Mesendoderm (in vitro differentiated cells): ENCODE measurements around the gene SYMPK.

Experiments
- DNase-seq: peaks from one replicate; pipeline ENCODE4 v3.0.0; 2013
- H2AK5ac ChIP-seq: 2 replicates; pipeline ENCODE4 v1.6.1; 2013; ENCODE audit warnings: low read length, inconsistent platforms
- H2BK120ac ChIP-seq: 2 replicates; pipeline ENCODE4 v1.6.1; 2013; ENCODE audit warnings: low read depth, mild to moderate bottlenecking, low read length, moderate library complexity, mixed read lengths
- H2BK15ac ChIP-seq: replicated peaks from 2 replicates; pipeline ENCODE4 v1.6.1; 2013; ENCODE audit warnings: low read depth, mild to moderate bottlenecking, moderate library complexity
- H2BK5ac ChIP-seq: 2 replicates; pipeline ENCODE4 v1.6.1; 2013; ENCODE audit warnings: low read length, inconsistent platforms
- H3K18ac ChIP-seq: 2 replicates; pipeline ENCODE4 v1.6.1; 2013; ENCODE audit warnings: mild to moderate bottlenecking, low read length, mixed read lengths
- H3K23ac ChIP-seq: one replicate; pipeline ENCODE4 v1.6.1; 2013; ENCODE audit warnings: low read length
- H3K27ac ChIP-seq: 2 replicates; pipeline ENCODE4 v1.5.1; 2013; ENCODE audit warnings: low read depth, mild to moderate bottlenecking, inconsistent platforms, low read length, moderate library complexity
- H3K27me3 ChIP-seq: 2 replicates; pipeline ENCODE4 v1.6.1; 2013; ENCODE audit warnings: low read length, control low read depth, mild to moderate bottlenecking, inconsistent platforms; ENCODE audit not compliant: insufficient read depth, poor library complexity
- H3K36me3 ChIP-seq: 2 replicates; pipeline ENCODE4 v1.6.1; 2013; ENCODE audit warnings: low read length, inconsistent platforms; ENCODE audit not compliant: control insufficient read depth, insufficient read depth
- H3K4ac ChIP-seq: one replicate; pipeline ENCODE4 v1.6.1; 2013; ENCODE audit warnings: low read depth, mild to moderate bottlenecking, low read length, moderate library complexity
- H3K4me1 ChIP-seq: 2 replicates; pipeline ENCODE4 v1.6.1; 2013; ENCODE audit warnings: low read depth, low read length, inconsistent platforms; ENCODE audit not compliant: control insufficient read depth
- H3K4me2 ChIP-seq: 2 replicates; pipeline ENCODE4 v1.6.1; 2013; ENCODE audit warnings: low read length
- H3K4me3 ChIP-seq: 2 replicates; pipeline ENCODE4 v1.5.1; 2013; ENCODE audit warnings: mild to moderate bottlenecking, low read length
- H3K56ac ChIP-seq: one replicate; pipeline ENCODE4 v1.6.1; 2013; ENCODE audit warnings: low read length
- H3K79me1 ChIP-seq: 2 replicates; pipeline ENCODE4 v1.6.1; 2013; ENCODE audit warnings: low read length, inconsistent platforms
- H3K79me2 ChIP-seq: 2 replicates; pipeline ENCODE4 v1.6.1; 2013; ENCODE audit warnings: mild to moderate bottlenecking, low read length; ENCODE audit not compliant: control insufficient read depth, insufficient read depth
- H3K9ac ChIP-seq: 2 replicates; pipeline ENCODE4 v1.6.1; 2013; ENCODE audit warnings: low read length, inconsistent platforms
- H4K5ac ChIP-seq: one replicate; pipeline ENCODE4 v1.6.1; 2013; ENCODE audit warnings: low read length
- H4K8ac ChIP-seq: one replicate; pipeline ENCODE4 v1.6.1; 2013; ENCODE audit warnings: low read depth, mild to moderate bottlenecking, control low read depth, low read length, moderate library complexity
- WGBS: extraction: QIAGEN DNeasy Blood & Tissue Kit; methylation state at CpG from one replicate; pipeline ENCODE4 v1.1.7; 2013; ENCODE audit warnings: low lambda C conversion rate, missing lambda C conversion rate; ENCODE audit not compliant: insufficient coverage; ENCODE audit errors: extremely low coverage; 5-methylcytosine and 5-hydroxymethylcytosine counted together

Gene SYMPK

DNA sequence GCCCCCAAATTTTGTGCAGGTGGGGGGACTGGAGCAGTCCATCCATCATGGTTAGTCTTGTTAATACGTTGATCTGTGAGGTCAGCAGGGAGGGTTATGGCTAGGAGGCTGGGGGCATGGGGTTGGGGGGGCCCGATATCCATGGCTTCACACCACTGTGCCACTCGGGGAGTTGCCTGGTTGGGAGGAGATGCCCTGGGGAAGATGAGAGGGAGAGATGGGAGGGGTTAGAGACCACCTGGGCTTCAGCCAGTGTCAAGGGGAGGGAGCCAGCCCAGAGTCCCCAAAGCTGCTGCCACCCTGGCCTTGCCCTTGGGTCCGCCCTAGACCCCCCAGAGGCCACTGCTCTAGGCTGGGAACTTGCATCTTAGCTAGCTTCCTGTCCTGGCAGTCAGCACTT lies 78.9 kb downstream of the SYMPK start:
- peaks cover 11% of the 10 kb centered on the region for H3K36me3 ChIP-seq
- no CpG with 5 or more reads among the region's 4 CpGs for WGBS
- no peak overlapping the region for H3K4me2 ChIP-seq
- no peak overlapping the region for H2BK5ac ChIP-seq
- H4K8ac ChIP-seq: no peak overlapping the region
- peaks cover 1% of the 10 kb centered on the region for H3K79me1 ChIP-seq
- no peak overlapping the region for H2BK15ac ChIP-seq
- H3K18ac ChIP-seq: no peak overlapping the region
- H3K27ac ChIP-seq: no peak overlapping the region
- no peaks in the 10 kb centered on the region for H3K27me3 ChIP-seq
- H3K23ac ChIP-seq: no peak overlapping the region
- H3K4me3 ChIP-seq: no peak overlapping the region
- H3K4ac ChIP-seq: no peak overlapping the region
- H3K4me1 ChIP-seq: peaks cover 4% of the 10 kb centered on the region
- H4K5ac ChIP-seq: no peak overlapping the region
- DNase-seq: no peak
- H3K56ac ChIP-seq: no peak overlapping the region
- H3K9ac ChIP-seq: no peak overlapping the region
- H2BK120ac ChIP-seq: no peak overlapping the region
- no peak overlapping the region for H2AK5ac ChIP-seq
- H3K79me2 ChIP-seq: no peaks in the 10 kb centered on the region

DNA sequence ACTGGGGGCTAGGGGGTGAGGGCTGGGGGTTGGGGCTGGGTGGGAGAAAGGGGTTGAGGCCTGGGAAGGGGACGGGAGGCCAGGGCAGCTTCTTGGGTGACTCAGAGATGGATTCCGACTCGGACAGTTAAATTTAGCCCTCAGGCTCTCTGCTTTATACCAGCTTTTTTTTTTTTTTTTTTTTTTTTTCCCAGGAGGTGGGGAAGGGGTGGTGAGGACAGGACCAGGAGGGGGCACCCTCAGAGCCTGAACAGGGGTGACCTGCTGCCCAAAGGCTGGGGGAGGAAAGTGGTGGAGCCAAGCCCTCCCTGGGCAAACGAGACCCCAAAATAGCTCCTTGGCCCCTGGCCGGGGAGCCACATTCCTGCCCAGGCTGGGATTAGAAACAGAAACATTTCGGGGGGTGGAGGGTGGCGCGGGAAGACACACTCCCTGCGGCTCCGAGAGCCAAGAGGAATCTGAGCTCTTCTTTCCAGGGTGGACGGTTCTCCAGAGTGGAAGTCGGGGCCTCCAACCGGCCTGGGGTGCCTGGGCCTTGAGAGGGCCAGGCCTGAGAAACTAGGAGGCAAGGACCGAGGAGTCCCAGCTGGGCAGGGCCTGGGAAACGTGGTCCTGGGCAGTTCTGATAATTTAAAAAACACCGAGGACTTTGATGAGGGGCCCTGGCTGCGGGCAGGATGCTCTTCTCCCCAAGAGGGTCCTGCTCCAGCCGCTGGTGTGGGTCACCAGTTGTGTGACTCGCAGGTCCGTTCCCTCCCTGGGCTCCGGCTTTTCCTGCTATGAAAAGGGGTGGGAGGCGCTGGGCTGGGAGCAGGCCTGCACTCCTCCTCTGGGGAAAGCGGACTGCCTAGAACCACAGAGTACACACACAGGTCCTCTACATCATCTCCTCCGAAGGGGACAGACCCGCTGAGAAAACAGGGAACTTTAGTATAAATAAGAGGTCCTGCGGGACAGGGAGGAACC lies 79.8 kb downstream of the SYMPK start:
- Histone ChIP-seq H3K79me2 (no peaks in the 10 kb centered on the region), H3K4me2 (no peak overlapping the region), H3K56ac (no peak overlapping the region), H3K4me1 (peaks cover 4% of the 10 kb centered on the region), H3K23ac (no peak overlapping the region), H4K8ac (no peak overlapping the region), H2AK5ac (no peak overlapping the region), H3K27me3 (no peaks in the 10 kb centered on the region), H2BK5ac (no peak overlapping the region), H3K18ac (no peak overlapping the region), H4K5ac (no peak overlapping the region), H3K79me1 (no peaks in the 10 kb centered on the region), H3K9ac (no peak overlapping the region), H3K4me3 (no peak overlapping the region), H3K36me3 (peaks cover 6% of the 10 kb centered on the region), H3K27ac (no peak overlapping the region), H3K4ac (no peak overlapping the region), H2BK120ac (no peak overlapping the region), H2BK15ac (no peak overlapping the region)
- DNase-seq: no peak
- WGBS: no CpG with 5 or more reads among the region's 26 CpGs

DNA sequence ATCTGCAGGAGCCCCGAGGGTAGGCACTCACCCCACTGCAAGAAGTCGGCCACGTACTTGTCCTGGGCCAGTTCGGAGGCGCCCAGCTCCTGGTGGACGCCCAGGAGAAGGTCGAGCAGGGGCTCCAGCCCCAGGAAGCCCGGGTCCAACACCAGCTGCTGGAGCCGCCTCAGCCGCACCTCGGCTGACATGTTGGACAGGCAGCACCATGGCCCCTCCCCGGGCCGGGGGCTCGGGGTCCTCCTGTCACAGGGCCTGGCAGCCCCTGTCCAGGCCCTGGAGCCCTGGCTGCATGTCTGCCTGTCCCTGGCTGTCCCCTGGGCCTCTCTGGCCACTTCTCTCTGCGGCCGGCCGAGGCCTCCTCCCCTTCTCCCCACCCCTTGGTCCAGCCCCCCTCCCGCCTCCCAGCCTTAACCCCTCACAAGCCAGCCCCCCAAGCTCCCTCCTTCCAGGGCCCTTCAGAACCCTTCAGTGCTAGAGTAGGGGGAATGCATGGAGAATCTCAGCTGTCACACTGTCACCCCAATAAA lies 80.7 kb downstream of the SYMPK start, which contains the start of gene DMPK:
TSS of gene DMPK (minus strand) at position 329 of the 530 bp plus-strand sequence. CDS start at position 191, 138 bp downstream.
- no peak within 1 kb of the TSS for H2BK5ac ChIP-seq
- H4K8ac ChIP-seq: no peak within 1 kb of the TSS
- H3K36me3 ChIP-seq: peaks cover 5% of the 10 kb centered on the region
- H3K27me3 ChIP-seq: no peaks in the 10 kb centered on the region
- H3K56ac ChIP-seq: peak within 1 kb of the TSS; percentile 25
- H2AK5ac ChIP-seq: no peak within 1 kb of the TSS
- H3K4me1 ChIP-seq: peaks cover 4% of the 10 kb centered on the region
- no peak within 1 kb of the TSS for H2BK15ac ChIP-seq
- WGBS: no CpG with 5 or more reads among the region's 18 CpGs
- H3K4ac ChIP-seq: no peak within 1 kb of the TSS
- H3K79me1 ChIP-seq: no peaks in the 10 kb centered on the region
- no peak within 1 kb of the TSS for H3K4me2 ChIP-seq
- H3K9ac ChIP-seq: no peak within 1 kb of the TSS
- no peak within 1 kb of the TSS for H3K18ac ChIP-seq
- H4K5ac ChIP-seq: no peak within 1 kb of the TSS
- H3K4me3 ChIP-seq: no peak within 1 kb of the TSS
- no peak within 1 kb of the TSS for H2BK120ac ChIP-seq
- H3K23ac ChIP-seq: no peak within 1 kb of the TSS
- no peak for DNase-seq
- H3K27ac ChIP-seq: no peak within 1 kb of the TSS
- no peaks in the 10 kb centered on the region for H3K79me2 ChIP-seq

DNA sequence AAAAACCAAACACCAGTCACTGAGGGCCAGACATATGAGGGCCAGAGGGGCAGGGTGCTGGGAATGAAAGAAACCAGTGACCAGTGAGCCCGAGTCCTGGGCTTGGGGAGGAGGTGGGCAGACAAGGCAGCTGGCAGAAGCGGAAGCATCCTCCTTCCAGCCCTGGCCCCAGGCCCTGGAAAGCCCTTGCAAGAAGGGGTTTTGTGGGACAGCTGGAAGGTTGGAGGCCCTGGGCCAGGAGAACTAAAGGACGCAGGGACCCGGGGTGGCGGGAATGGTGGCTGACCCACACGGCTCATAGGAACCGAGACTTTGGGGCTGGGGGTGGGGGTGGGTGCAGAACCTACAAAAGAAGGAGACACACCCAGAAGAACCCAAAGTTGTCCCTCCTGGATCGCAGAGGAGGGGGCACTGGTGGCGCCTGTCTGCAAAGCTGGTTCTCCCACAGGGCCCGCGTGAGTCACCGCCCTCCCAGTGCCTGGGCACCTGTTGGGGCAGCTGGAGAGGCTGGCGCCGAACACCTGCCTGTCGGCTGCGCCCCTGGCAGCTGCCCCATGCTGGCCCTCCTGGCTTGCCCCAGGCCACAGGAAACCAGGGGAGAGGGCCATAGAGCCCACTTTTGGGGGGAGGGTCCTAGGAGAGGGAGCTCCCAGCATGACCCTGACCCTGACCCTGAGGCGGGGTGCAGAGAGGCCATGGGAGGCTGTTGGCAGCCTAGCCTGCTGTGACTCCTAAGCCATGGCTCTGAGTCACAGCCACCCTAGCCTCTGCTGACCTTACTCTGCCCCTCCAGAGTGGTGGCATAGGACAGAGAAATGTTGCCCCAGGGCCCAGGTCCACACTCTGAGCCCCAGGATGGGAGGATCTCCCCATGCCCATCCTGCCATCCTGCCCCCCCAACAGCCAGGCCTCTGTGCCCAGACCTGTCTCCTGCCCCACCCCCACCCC lies 81.5 kb downstream of the SYMPK start:
- Histone ChIP-seq H2BK120ac (no peak overlapping the region), H3K27ac (no peak overlapping the region), H3K9ac (no peak overlapping the region), H2AK5ac (no peak overlapping the region), H3K4me3 (no peak overlapping the region), H4K5ac (no peak overlapping the region), H3K79me1 (no peaks in the 10 kb centered on the region), H3K4ac (no peak overlapping the region), H3K4me2 (no peak overlapping the region), H4K8ac (no peak overlapping the region), H3K27me3 (no peaks in the 10 kb centered on the region), H2BK5ac (no peak overlapping the region), H2BK15ac (no peak overlapping the region), H3K56ac (no peak overlapping the region), H3K4me1 (peaks cover 4% of the 10 kb centered on the region), H3K23ac (no peak overlapping the region), H3K36me3 (no peaks in the 10 kb centered on the region), H3K79me2 (no peaks in the 10 kb centered on the region), H3K18ac (no peak overlapping the region)
- whole genome bisulfite sequencing: no CpG with 5 or more reads among the region's 17 CpGs
- DNase-seq: no peak

DNA sequence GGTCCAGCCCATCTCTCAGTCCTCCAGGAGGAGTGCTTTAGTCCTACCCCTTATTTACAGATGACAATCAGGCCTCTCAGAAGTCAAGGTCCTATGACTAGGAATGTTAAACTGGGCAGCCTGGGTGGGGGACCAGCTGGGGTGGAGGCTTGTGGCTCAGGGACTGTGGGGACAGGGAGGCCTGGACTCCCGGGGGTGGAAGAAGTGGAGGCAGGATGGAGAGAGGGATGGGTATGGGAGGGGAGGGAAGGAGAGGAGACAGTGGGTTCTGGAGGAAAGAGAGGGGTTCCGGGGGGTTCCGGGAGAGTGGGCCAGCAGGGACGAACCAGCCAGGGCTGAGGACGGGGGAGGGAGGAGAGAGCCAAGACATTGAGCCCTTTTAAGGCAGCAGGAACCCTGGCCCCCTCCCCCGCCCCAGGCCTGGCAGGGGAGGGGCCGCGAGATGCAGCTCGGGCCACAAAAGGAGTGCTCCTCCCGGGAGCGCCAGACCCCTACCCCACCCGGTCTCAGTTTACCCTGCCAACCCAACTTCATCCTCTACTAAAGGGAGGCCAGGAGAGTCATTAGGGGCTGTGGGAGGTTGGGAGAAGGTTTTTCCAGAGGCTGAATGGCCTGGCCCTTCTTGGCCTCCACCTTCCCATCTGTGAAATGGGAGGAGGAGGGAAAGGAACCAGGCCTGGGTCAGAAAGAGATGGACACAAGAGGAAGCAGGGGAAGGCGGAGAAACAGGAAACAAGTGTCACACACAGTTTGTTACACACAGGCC lies 82.3 kb downstream of the SYMPK start:
- Histone ChIP-seq H4K5ac (no peak overlapping the region), H3K79me2 (no peaks in the 10 kb centered on the region), H3K9ac (no peak overlapping the region), H3K56ac (peak overlapping the region; percentile 47), H2AK5ac (no peak overlapping the region), H3K36me3 (no peaks in the 10 kb centered on the region), H4K8ac (no peak overlapping the region), H3K4ac (no peak overlapping the region), H3K27ac (no peak overlapping the region), H3K4me1 (peaks cover 4% of the 10 kb centered on the region), H2BK5ac (no peak overlapping the region), H2BK120ac (no peak overlapping the region), H3K4me2 (no peak overlapping the region), H3K79me1 (no peaks in the 10 kb centered on the region), H3K23ac (no peak overlapping the region), H3K27me3 (no peaks in the 10 kb centered on the region), H3K4me3 (no peak overlapping the region), H3K18ac (no peak overlapping the region), H2BK15ac (no peak overlapping the region)
- WGBS: no CpG with 5 or more reads among the region's 13 CpGs
- no peak for DNase-seq
